HG03521 (cell line): ENCODE data around the gene ZNF592.

Experiments
- ATAC-seq: cut with Tn5 transposase; IDR thresholded peaks from one replicate; pipeline ENCODE4 v1.9.1; 2021; ENCODE audit warnings: mild to moderate bottlenecking, moderate library complexity; ENCODE audit not compliant: unreplicated experiment

The ZNF592 gene

DNA sequence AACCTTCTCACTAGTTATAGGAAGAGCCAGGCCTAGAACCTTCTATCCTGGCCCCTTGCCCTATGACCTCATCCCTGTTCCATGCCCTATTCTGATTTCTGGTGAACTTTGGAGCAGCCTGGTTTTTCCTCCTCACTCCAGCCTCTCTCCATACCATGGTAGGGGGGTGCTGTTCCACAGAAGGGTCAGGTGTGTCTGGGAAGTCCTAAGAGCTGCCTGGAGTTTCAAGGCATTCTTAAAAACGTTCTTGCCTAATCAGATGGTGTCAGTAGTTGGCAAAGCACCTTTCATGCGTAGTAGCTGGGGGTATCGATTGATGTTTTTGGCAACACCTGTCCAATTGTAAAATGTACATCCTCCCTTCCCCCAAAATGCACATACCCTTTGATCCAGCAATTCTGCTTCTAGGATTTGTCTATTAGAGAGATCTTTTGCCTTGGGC, 52.0 kb downstream of the ZNF592 start:
- no peak for ATAC-seq

DNA sequence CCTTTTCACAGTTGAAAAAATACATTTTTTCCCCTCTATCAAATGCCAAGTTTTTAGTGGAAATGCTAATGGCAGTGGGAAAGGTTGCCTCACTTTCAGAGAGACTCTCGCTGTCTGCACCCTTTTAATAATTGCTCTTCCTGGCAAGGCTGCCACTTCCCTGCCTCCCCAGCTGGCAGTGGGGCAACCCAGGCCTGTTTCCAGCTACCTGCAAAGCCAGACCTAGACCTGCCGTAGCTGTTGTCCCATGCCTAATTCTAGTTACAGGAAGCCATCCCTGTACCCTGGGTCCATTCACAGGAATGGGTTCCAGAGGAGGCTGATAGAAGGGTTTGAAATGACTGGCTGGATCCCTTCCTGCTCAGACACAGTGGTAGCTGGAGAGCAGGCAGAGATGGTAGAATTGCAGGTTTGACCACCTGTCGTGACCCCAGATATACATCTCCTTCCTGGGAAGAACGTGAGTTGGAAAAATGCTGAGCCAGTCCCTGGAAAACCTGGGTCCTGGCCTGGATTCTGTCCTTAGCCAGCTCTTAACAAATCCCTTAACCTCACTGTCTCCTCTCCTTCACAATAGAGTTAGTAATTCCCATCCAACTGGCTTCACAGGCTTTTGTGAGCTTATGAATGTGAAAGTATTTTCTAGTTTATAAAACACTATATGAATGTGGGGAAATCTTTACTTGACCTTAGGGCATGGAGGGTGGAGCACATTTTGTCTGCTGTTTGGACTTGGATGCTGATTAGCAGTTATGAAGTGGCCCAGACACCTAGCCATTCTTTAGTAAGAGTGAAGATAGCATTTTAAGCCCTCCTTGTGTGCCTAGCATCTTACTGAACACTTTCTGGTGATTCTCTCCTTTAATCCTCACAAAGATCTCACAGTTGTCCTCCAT, 55.9 kb downstream of the ZNF592 start:
- ATAC-seq, result no peak

DNA sequence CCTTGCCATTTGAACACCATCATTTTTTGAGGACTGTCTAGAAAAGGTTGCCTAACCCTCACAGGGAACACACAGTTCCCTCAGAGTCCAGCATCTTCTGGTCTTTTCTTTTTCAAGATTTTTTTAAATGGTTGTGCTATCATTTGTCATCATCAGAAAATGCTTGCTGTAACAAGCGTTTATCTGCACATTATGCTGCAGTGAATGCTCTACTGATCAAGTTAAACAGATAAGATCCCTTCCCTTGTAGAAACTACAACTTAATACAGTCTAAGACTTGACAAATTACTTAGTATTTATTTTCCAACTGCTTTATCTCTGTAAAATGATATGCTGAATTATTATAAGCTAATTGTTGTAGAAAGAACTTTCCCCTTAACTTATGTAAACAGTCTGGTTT, 56.8 kb downstream of the ZNF592 start:
- no peak for ATAC-seq

DNA sequence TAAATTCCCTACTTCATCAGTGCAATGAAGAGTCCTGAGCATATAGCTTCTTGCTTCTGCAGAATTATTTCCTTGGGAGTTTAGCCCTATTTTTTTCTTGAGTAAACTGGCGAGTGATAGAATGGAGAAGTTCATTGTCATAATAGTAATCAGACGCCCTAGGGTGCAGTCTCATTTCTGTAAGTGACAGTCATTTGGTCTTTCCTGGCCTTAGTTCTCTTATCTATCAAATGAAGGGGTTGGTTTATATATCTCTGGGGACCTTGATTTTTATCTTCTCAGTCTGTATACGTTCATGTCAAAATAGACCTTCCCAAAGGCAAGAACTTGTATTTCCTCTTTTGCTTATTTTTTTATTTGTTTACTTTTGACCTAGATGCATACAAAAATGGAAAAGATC, 58.8 kb downstream of the ZNF592 start:
- no peak for ATAC-seq

DNA sequence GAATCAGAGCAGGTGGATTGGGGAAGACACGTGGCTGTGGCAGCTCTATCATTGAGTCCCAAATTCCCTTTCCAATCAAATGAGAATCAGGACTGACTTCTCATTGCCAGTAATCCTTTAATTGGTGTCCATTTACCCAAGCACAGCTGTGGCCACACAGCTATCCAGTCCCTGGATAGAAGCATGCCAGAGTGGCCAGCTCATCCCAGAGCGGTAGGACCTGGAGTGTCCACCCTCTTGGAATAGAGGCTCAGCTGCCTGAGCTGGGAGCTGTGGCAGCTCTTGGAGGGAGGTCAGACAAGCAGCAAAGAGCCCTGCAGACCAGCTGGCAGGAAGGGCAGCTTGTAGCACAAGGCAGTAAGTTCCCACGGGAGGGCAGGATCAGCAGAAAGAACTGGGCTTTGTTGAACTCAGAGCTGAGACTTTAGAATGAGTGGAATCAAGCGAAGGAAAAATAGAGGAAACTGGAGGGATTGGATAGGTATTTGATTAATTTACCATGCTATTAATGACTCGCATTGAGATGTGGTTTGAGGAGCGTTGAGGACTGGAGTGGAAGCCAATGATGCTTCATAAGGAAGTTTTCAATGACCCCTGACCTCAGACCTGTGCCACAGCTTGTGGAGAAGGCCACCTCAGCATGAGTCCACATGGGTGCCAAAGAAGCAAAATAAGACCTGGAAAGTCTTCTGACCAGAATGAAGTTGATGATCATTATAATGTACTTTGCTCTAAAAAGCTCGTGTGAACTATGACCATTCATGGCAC, 61.9 kb downstream of the ZNF592 start:
- no peak for ATAC-seq

DNA sequence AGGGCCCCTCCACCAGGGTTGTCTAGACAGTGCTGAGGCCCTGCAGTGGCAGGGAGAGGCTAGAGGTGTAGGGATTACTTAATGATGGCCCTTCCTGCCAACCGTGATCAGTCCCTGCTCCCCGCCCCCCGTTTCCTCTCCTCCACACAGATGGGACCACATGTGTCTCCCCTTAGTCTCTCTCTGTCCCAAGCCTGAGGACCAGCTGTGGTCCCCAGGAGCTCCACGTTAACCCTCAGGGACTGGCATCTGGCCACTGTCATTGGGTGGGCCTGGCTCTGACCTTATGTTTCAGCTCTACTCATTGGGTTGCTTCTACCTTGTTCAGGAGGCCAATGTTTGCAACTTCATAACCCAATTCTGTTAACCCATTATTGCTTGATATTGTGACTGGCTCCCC, 62.8 kb downstream of the ZNF592 start:
- ATAC-seq, result no peak

DNA sequence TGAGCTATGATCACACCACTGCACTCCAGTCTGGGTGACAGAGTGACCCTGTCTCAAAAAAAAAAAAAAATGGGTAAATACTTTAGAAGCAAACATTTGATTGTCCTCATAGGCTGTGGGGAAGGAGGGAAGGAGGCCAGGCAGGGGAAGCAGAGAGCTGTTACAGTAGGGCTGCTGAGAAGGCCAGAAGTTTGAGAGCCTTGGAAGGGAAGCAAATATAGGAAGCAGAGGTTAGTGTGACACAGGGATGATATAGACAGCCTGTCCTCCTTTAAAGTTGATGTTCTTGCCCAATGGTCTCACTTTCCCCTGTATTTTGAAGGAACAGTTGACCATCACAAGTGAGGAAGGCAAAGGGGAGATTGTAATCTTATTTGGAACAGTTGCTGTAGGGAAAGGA, 63.4 kb downstream of the ZNF592 start:
- ATAC-seq, result no peak

DNA sequence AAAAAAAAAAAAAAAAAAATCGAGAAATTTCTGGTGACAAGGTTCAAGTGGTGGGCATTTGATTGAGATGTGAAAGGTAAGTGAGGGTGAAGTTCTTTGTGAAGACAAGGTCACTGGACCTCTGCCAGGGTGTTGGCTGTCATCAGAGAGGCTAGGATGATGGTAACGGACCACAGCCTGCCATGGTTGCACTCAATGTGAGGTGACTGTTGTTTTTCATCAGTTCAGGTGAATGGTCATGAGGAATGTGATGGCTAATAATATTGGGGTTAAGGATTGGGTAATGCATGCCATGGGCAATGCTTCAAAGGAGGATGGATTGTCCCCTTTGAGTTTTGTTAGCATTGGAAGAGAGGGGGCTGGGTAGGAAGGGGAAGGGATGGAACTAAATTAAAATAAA, 64.5 kb downstream of the ZNF592 start:
- no peak for ATAC-seq

DNA sequence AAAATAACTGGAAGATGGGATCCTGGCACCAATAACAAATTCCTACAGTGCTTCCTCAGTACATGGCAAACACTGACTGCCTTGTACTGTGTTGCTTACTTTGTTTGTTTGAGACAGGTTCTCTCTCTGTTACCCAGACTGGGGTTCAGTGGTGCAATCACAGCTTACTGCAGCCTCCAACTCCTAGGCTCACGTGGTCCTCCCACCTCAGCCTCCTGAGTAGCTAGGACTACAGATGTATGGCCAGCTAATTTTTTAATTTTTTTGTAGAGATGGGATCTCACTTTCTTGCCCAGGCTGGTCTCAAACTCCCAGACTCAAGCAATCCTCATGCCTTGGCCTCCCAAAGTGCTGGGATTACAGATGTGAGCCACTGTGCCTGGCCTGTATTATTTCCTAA, 65.0 kb downstream of the ZNF592 start:
- ATAC-seq, result no peak

DNA sequence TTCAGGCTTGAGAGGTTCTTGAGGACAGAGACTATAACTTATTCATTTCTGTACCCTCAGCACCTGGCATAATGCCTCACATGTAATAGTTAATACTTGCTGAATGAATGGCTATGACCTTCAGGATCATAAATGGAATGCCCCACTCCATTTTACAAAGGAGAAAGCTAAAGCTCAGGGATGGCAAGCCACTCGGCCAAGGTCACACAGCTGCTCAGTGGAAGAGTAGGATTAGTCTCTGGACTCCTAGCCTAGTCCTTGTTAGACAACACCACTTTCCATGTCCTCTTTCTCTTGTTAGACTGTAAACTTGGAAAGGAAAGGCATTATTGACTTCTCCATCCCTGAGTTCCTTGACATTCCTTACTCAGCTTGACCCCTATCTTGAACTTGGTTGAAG, 65.5 kb downstream of the ZNF592 start:
- no peak for ATAC-seq

DNA sequence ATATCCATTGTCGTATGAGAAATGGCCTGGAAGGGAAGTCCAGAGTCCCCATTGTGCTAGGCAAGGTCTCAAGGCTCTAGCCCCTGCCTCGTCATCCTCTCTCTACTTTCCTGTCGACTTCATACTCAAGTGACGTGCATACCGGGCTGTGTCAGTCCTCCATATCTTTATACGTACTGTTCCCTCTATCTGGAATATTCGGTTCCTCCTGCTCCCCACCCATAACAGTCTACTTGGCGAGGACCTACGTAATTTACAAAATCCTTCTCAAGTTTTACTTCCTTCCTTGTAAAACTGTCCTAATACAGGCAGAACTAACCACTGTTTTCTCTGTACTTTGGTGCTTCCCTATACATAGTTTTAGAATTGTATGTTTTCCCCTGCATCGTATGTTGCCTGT, 66.5 kb downstream of the ZNF592 start:
- ATAC-seq, result no peak

DNA sequence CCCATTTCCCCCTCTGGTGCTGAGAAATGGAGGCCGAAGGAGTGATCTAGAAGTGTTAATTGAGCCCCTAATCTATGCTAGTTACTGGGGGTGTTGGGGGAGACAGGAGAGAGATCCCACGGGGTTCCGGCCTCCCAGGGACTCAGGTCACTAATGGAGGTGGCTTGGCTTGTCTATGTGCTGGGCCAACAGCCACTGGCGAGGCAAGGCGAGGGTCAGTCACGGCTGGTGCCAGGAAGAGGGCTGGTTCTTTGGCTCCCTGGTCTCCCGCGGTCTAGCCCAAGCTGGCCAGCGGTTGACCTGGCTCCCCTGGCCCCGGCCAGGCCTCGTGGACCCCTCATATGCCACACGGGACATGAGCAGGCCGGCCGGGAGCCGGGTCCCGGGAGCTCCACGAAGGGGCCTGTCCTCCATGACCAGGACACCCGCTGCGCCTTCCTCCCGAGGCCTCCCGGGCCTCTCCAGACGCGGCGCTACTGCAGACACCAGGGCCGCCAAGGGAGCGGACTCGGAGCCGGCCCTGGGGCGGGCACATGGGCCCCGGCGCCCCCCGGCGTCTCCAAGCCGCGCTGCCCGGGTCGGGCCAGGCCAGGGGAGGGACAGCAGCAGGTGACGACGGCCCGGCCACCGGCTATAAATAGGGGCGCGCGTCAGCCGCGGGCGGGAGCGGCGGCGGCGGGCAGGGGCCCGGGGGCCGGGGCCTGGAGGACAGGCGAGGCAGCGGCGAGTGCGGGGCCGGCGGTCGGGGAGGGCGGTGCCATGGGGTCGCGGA, 68.5 kb downstream of the ZNF592 start, which contains the start of gene ALPK3:
TSS of gene ALPK3 (plus strand) at position 663 of the 772 bp plus-strand sequence. CDS start at position 760, 97 bp downstream.
- no peak for ATAC-seq

DNA sequence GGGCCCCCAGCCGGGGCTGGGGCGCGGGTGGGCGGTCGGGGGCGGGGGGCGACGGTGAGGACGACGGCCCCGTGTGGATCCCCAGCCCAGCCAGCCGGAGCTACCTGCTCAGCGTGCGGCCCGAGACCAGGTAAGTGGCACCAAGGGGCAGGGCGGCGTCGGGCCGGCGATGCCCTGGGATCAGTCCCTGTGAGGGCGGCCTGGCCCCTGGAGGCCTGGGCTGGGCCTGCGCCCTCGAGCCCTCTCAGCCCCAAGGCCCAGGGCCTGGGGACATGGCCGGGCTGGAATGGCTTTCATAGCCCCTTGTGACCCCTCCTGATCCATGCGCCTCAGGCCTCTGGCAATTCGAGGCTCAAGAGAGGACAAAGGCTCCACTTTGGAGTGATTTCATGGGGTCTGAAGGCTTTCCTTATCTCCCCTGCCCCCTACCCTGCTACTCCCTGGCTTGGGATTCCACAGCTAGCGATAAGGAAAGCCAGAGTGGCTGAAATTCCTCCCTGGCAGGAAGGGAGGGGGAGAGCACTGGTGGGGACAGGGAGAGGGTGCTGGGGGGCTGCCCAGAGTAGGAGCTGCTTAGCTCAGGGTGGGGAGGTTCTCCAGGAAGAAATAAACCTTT, 69.2 kb downstream of the ZNF592 start:
- no peak for ATAC-seq

DNA sequence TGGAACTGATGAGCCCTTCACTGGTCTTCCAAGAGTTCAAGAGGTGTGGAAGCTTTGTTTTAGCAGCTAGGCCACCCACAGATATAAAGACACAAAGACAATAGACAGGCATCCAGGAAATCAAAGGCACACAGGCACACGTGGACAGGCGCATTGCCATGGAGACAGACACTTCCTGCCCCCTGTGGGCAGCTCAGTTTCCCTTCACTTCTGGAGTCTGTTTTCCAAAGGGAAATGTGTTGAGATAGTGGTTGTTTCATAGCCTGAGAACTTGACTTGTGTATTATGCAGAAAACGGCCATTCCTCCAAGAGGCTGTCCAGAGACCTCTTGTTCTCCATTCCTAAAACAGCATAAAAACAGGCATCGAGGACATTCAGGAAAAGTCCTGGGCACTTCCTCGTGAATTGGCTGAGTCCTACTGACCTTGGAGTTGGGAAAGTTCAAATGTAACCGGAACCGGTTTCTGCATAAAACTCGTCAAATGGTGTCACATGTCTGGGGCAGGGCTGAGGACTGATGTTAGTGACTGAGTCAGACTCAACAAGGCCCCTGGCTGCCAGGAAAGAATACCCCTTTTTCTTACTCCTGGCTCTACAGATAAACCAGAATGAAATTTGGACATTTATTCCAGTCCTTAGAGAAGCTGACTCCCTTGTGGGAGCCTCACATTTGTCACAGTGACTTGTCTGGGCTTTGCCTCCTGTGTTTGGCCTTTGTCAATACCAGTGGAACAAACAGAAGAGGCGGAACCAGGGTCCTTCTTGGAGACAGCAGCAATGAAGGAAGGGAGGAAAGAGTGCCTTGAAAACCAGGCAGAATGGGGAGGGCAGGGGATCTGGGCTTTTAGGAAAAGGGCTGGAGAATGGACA, 70.1 kb downstream of the ZNF592 start:
- ATAC-seq, result no peak

DNA sequence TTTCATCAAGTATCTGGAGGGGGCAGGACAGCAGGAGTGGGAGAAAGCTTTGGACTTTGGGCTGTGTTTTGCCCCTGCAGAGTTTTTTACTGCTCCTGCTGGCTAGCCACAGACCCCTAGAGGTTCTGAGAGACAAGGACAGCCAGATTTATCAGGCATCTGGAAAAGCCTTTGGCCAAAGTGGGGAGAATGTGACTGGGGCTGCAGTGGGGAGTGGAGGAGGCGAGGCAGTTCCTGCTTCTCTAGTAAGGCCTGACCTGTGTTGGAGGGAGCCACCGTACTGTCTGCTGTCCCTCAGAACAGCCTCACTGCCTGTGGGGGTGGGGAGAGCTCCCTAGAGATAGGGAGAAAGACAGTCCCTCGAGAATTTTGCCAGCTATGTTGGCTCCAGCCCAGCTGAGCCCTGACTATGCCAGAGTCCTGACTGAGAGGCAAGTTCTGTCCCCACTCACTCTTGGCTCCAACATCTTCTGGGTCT, 70.9 kb downstream of the ZNF592 start:
- no peak for ATAC-seq

DNA sequence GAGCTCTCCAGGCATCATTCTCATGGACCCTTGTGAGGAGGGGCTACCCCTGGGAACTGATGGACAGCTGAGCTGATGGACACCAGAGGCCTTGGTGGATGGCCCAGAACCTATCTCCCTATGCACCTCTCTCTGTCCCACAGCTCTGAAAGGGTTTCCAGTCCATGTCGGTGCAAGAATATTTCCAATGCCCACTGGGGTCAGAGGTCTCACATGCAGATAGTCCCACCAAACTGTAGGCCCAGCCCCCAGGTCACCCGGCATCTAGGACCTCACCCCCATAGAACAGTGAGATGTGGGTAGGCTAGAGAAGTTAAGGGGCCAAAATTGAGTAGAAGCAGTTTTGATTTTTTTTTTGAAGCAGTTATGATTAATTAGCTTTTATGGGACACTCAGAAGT, 71.4 kb downstream of the ZNF592 start:
- ATAC-seq, result no peak

DNA sequence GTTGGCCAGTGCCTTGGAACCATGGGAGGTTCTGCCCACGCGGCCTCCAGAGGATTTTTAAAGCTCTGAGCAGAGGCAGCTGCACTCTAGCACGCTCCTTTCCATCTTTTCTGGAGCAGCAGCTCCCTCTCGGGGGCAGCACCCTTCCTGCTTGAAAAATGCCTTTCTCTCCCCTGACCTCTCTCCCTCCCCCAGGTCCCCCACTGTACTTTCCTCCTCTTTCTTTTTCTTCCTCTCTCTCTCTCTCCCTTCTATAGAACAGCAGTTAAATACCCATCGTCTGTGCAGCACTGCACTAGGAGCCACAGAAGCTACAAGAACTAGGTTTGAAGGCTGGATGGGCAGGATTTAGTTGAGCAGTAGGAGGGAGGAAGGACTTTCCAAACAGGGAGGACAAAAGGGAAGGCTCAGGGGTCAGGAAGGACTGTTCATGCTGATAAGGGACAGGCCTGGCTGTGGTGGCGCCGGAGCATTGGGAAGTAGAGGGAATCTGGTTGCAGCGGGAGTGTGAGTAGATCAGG, 73.2 kb downstream of the ZNF592 start:
- ATAC-seq, result no peak

DNA sequence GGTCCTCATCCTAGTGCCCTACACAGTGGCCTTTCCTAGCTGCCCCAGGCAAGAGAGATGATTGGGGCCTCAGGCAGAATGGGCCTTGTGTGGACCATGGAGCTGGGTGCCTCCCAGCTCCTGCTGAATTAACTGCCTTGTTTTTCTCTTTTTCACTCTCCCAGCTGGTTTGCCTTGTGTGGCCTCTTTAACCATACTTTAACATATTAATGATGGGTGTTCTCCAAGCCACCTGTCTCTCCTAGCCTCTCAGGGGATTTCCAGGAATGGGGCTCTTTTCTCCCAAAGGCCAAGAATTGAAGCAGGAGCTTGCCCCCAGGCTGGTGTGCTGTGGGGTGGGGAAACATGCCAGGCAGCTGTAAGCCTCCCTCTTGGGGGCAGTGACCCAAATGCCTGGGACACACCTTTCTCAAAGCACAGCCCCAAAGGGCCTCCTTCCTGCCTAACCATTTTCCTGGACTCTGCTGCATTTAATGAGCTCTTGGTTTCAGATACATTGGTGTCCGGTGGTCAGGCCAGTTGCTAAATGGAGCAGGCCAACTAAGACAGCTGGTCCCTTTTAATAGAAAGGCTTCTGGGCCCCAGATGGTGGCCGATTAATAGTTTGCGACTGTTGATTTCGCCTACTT, 74.4 kb downstream of the ZNF592 start:
- no peak for ATAC-seq

DNA sequence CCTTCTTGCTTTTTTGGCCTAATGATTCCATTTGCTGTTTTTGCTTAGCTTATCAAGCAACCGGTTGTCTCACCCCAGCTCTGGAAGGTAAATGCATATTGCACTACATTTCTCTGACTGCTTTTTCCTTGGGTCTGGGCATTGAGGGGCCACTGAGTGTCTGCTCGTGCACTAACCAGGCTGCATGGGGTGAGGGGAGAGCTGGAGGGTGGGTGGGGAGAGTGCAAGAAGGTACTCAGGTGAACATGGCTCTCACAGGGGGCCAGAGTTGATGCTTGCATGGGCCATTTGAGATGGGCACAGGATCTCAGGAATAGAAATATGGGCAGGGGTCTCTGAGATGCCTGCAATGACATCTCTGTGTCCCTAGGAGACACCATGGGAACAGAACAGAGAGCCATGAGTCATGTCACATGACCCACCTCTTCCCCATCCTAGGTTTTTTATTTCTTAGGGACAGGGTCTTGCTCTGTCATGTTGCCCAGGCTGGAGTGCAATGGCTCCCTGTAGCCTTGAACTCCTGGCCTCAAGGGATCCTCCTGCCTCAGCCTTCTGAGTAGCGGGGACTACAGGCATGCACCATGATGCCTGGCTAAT, 75.0 kb downstream of the ZNF592 start:
- no peak for ATAC-seq
